Activated naive CD4-positive, alpha-beta T cell treated with anti-CD3 and anti-CD28 coated beads, Interleukin-2, amount 10 ng/mL, durations not matched to agents 7 days and 5 days (primary cell): ENCODE measurements around the gene TAC3.
"Not testable (repeated sequence)": the region's sequence is repeated elsewhere in the genome, so short reads cannot be mapped to it uniquely, and the experiment has no call there.

Experiments
- CTCF ChIA-PET: fragments of 350-600 bp; sonication (Branson Sonifier 250); formaldehyde crosslinking; loops from one replicate; lab custom pipeline; 2021; ENCODE audit warnings: antibody characterized with exemption; lab: Charles Lee
- DNase-seq: peaks from one replicate; pipeline ENCODE4 v3.0.0-alpha.2; 2020
- H3K27ac Mint-ChIP-seq: one replicate; pipeline ENCODE4 v1.8.0; 2021; ENCODE audit warnings: mild to moderate bottlenecking, moderate library complexity, mixed read lengths
- H3K27me3 Mint-ChIP-seq: one replicate; pipeline ENCODE4 v1.8.0; 2021; ENCODE audit warnings: mild to moderate bottlenecking, mixed read lengths
- H3K36me3 Mint-ChIP-seq: one replicate; pipeline ENCODE4 v1.8.0; 2021; ENCODE audit warnings: mixed read lengths
- H3K4me1 Mint-ChIP-seq: one replicate; pipeline ENCODE4 v1.8.0; 2021; ENCODE audit warnings: mixed read lengths
- H3K4me3 Mint-ChIP-seq: one replicate; pipeline ENCODE4 v1.8.0; 2021; ENCODE audit warnings: mild to moderate bottlenecking, moderate library complexity, mixed read lengths
- H3K9me3 Mint-ChIP-seq: one replicate; pipeline ENCODE4 v1.8.0; 2021; ENCODE audit warnings: mixed read lengths

TAC3 gene

DNA sequence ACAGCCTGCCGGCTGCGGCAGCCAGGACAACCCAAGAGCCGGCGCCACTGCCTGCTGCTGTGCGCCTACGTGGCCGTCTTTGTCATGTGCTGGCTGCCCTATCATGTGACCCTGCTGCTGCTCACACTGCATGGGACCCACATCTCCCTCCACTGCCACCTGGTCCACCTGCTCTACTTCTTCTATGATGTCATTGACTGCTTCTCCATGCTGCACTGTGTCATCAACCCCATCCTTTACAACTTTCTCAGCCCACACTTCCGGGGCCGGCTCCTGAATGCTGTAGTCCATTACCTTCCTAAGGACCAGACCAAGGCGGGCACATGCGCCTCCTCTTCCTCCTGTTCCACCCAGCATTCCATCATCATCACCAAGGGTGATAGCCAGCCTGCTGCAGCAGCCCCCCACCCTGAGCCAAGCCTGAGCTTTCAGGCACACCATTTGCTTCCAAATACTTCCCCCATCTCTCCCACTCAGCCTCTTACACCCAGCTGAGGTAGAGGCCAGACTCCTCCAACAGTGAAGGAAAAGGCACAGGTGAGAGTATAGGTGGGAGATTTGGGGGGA is 20.3 kb downstream of the TAC3 start:
- Mint-ChIP-seq H3K27me3 (peaks cover 5% of the 10 kb centered on the region), H3K36me3 (peaks cover 11% of the 10 kb centered on the region), H3K4me3 (no peak overlapping the region), H3K9me3 (no peaks in the 10 kb centered on the region), H3K27ac (no peak overlapping the region), H3K4me1 (peaks cover 37% of the 10 kb centered on the region)
- CTCF ChIA-PET, result interaction anchor here (1.5 to 2.1 kb wide), 3 partner anchors 8 to 128 kb away, joined by 3 to 7 read pairs (median 3); partner anchors contain the start of gene STAT6
- no peak for DNase-seq

DNA sequence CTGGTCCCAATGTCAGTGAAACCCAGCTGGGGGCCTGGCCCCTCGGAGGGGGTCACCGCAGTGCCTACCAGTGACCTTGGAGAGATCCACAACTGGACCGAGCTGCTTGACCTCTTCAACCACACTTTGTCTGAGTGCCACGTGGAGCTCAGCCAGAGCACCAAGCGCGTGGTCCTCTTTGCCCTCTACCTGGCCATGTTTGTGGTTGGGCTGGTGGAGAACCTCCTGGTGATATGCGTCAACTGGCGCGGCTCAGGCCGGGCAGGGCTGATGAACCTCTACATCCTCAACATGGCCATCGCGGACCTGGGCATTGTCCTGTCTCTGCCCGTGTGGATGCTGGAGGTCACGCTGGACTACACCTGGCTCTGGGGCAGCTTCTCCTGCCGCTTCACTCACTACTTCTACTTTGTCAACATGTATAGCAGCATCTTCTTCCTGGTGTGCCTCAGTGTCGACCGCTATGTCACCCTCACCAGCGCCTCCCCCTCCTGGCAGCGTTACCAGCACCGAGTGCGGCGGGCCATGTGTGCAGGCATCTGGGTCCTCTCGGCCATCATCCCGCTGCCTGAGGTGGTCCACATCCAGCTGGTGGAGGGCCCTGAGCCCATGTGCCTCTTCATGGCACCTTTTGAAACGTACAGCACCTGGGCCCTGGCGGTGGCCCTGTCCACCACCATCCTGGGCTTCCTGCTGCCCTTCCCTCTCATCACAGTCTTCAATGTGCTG is 21.0 kb downstream of the TAC3 start:
- Mint-ChIP-seq H3K36me3 (peaks cover 9% of the 10 kb centered on the region), H3K27me3 (peaks cover 7% of the 10 kb centered on the region), H3K4me1 (peaks cover 39% of the 10 kb centered on the region), H3K4me3 (no peak overlapping the region), H3K27ac (no peak overlapping the region), H3K9me3 (no peaks in the 10 kb centered on the region)
- no peak for DNase-seq
- CTCF ChIA-PET, result interaction anchor here (1.0 to 1.9 kb wide), 3 partner anchors 129 to 231 kb away, joined by 3 to 5 read pairs (median 4); no protein-coding TSS in a partner anchor

GRCh38 chr12:56994231-56994746 is 22.0 kb downstream of the TAC3 start:
- H3K27me3 Mint-ChIP-seq, result peaks cover 7% of the 10 kb centered on the region
- no peak overlapping the region for H3K4me3 Mint-ChIP-seq

GRCh38 chr12:56993346-56993745 is 23.0 kb downstream of the TAC3 start:
- Mint-ChIP-seq H3K27me3 (peaks cover 11% of the 10 kb centered on the region), H3K4me1 (peaks cover 20% of the 10 kb centered on the region)
- CTCF ChIA-PET, result interaction anchor here (1.0 to 4.5 kb wide), 3 partner anchors 9 to 13 kb away, joined by 3 to 22 read pairs (median 4); no protein-coding TSS in a partner anchor

More at GRCh38 chr12:56994231-56994746, 22.0 kb downstream of the TAC3 start:
- H3K36me3 Mint-ChIP-seq, result peaks cover 9% of the 10 kb centered on the region
- peaks cover 29% of the 10 kb centered on the region for H3K4me1 Mint-ChIP-seq
- no peak for DNase-seq
- H3K9me3 Mint-ChIP-seq, result no peaks in the 10 kb centered on the region
- CTCF ChIA-PET, result interaction anchor here (1.0 to 4.5 kb wide), 7 partner anchors 8 to 230 kb away, joined by 3 to 22 read pairs (median 4); no protein-coding TSS in a partner anchor
- no peak overlapping the region for H3K27ac Mint-ChIP-seq

DNA sequence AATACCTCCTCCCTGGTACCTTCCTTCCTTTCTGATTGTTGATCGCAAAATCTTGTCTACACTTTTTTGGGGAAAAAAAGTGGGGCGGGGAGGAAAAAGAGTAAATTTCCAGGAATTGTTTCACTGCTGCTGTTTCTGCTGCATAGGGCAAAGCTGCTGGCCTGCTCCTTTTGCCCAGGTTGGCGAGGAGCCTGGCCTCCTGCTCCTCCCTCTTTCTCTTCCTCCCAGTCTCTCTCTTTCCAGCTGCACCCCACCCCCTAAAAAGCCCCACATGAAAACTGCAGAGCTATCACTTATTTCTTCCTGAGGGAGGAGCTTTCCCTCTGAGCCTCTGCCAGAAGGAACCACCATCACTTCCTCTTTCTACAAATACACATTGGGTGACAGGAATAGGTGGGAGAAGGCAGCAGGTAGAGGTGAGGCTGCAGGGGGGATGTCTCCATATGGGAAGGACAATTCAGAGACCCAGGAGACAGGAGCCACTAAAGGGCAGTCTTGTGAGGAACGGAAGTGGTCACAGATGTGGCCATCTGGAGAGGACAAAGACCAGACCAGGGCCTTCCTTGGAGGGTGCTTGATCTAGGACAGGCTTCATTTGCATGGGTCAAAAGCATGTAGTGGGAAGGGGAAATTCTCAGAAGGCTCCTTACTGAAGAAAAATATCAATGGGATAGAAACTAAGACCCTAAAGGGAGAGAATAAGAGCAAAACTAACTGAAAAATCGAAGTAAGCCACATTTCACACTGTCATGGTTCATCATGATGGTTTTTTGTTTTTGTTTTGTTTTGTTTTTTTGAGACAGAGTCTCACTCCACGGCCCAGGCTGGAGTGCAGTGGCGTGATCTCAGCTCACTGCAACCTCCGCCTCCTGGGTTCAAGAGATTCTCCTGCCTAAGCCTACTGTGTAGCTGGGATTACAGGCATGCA is 24.7 kb downstream of the TAC3 start:
- Mint-ChIP-seq H3K4me1 (peaks cover 15% of the 10 kb centered on the region), H3K4me3 (no peak overlapping the region), H3K36me3 (no peaks in the 10 kb centered on the region), H3K27me3 (peaks cover 24% of the 10 kb centered on the region), H3K9me3 (no peaks in the 10 kb centered on the region), H3K27ac (peak overlapping the region; percentile 51)
- DNase-seq, result no peak
- CTCF ChIA-PET, result interaction anchor here (0.6 to 4.5 kb wide), 5 partner anchors 9 to 243 kb away, joined by 3 to 22 read pairs (median 4); partner anchors contain the start of gene STAT6

More at GRCh38 chr12:56993346-56993745, 23.0 kb downstream of the TAC3 start:
- H3K4me3 Mint-ChIP-seq, result no peak overlapping the region
- no peaks in the 10 kb centered on the region for H3K9me3 Mint-ChIP-seq
- no peak for DNase-seq
- no peak overlapping the region for H3K27ac Mint-ChIP-seq
- H3K36me3 Mint-ChIP-seq, result peaks cover 6% of the 10 kb centered on the region

DNA sequence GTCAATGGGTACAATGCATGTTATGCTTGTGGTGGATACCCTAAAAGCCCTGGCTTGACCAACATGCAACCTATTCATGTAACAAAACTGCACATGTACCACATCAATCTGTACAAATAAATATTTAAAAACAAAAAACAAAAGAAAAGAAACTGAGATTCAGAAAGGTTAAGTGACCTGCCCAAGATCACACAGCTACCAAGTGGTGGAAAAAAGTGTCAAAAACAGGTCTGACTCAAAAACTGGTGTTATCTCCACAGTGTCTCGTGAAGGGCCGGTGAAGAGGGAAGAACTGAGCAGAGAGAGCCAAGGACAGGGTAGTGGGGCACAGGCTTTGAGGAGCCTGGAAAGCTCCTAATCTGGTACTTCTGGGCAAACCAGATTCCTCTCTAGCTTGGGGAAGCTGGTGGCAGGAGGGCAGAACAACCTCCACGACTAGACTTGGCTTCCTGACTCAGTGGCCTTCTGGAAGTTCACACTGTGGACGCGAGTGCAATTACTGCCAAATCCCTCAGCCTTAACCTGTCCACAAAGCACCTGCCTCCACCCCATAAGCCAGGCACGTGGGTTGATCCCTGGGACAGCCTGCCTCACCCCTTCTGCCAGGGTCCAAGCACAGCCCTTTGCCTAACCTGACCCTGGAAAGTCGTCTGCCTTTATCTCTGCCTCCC is 25.5 kb downstream of the TAC3 start:
- Mint-ChIP-seq H3K4me3 (no peak overlapping the region), H3K36me3 (no peaks in the 10 kb centered on the region), H3K4me1 (peaks cover 15% of the 10 kb centered on the region), H3K27ac (peak overlapping the region; percentile 10), H3K9me3 (no peaks in the 10 kb centered on the region), H3K27me3 (peaks cover 24% of the 10 kb centered on the region)
- no peak for DNase-seq
- CTCF ChIA-PET, result interaction anchor here (0.6 to 4.5 kb wide), 5 partner anchors 10 to 242 kb away, joined by 3 to 22 read pairs (median 4); partner anchors contain the start of gene STAT6

DNA sequence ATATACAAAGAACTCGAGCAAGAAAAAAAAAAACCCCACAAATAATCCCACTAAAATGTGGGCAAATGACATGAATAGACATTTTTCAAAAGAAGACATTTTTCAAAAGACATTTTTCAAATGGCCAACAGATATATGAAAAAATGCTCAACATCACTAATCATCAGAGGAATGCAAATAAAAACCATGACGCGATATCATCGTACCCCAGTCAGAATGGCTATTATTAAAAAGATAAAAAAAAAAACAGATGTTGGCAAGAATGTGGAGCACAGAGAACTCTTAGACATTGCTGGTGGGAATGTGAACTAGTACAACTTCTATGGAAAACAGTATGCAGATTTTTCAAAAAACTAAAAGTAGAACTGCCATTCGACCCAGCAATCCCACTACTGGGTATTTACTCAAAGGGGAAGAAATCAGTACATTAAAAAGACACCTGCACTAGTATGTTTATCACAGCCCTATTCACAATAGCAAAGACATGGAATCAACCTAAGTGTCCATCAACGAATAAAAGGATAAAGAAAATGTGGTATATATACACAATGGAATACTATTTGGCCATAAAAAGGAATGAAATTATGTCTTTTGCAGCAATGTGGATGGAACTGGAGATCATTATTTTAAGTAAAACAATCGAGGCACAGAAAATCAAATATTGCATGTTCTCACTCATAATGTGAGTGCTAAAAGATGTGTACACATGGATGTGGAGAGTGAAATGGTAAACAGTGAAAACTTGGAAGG is 26.3 kb downstream of the TAC3 start:
- CTCF ChIA-PET, result interaction anchor here (1.0 to 5.0 kb wide), 4 partner anchors 12 to 232 kb away, joined by 3 to 82 read pairs (median 14); partner anchors contain the start of gene STAT6
- no peaks in the 10 kb centered on the region for H3K9me3 Mint-ChIP-seq
- H3K27ac Mint-ChIP-seq, result peak overlapping the region; percentile 10
- H3K27me3 Mint-ChIP-seq, result peaks cover 24% of the 10 kb centered on the region
- no peak overlapping the region for H3K4me3 Mint-ChIP-seq
- H3K36me3 Mint-ChIP-seq, result no peaks in the 10 kb centered on the region
- no peak for DNase-seq
- H3K4me1 Mint-ChIP-seq, result peaks cover 15% of the 10 kb centered on the region

DNA sequence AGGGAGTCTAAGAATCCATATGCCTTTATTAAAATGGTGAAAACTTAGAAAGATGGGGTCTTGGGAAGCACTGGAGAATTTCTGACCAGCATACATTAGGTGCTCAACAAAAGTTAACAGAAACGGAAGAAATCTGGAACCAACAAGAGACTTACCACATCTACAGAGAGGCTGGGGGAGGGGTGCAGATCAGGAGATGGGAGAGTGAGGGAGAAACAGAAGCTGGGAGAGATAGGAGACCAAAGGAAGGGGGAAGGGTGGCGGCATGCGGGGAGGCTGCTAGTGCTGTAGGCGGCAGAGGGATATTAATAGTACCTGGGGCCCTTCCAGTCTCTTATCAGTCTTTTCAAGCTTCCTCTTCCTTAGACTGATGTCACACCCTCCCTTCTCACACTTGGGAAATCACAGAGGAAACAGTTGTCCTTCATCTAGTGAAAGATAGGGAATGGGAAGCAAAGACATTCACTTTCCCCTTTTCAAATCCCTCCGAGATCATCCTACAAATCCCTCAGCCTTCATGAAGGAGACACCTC is 28.1 kb downstream of the TAC3 start:
- Mint-ChIP-seq H3K4me1 (peaks cover 15% of the 10 kb centered on the region), H3K4me3 (no peak overlapping the region), H3K9me3 (no peaks in the 10 kb centered on the region), H3K27ac (no peak overlapping the region), H3K27me3 (peaks cover 24% of the 10 kb centered on the region), H3K36me3 (no peaks in the 10 kb centered on the region)
- DNase-seq, result no peak
- CTCF ChIA-PET, result interaction anchor here (0.6 to 5.0 kb wide), 20 partner anchors 9 to 381 kb away, joined by 3 to 82 read pairs (median 6); partner anchors contain the start of genes HSD17B6 and NACA

DNA sequence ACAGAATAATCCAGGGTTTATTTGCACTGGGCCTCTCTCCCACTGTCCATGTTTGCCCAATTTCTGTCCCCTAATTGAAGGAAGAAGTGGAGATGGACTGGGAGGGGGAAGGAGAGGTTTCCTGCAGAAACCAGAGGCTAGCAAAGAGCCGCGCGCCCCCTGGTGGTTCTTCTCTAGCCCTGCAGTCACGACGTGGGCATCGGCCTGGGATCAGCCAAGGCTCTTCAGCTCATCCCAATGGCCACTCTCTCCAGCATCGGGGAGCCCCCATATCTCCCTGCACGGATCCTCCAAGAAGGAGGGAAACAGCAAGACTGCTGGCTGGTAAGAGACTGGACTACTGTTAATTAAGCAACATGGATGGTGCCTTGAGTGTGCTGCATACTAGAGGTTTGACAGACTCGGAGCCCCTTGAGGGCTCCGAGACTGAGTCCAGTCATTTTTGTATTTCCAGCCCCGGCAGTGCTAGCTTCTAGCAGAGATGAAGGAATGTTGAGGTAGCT is 28.7 kb downstream of the TAC3 start:
- peaks cover 24% of the 10 kb centered on the region for H3K27me3 Mint-ChIP-seq
- no peak overlapping the region for H3K27ac Mint-ChIP-seq
- CTCF ChIA-PET, result interaction anchor here (0.6 to 5.0 kb wide), 19 partner anchors 9 to 262 kb away, joined by 3 to 82 read pairs (median 5); partner anchors contain the start of genes HSD17B6 and NACA
- no peak overlapping the region for H3K4me3 Mint-ChIP-seq
- DNase-seq, result peak; percentile 81
- no peaks in the 10 kb centered on the region for H3K36me3 Mint-ChIP-seq
- no peaks in the 10 kb centered on the region for H3K9me3 Mint-ChIP-seq
- H3K4me1 Mint-ChIP-seq, result peaks cover 15% of the 10 kb centered on the region

- CTCF ChIA-PET, result interaction anchor here (0.6 to 5.0 kb wide), 17 partner anchors 10 to 234 kb away, joined by 3 to 82 read pairs (median 5); partner anchors contain the start of gene HSD17B6
- no peak overlapping the region for H3K27ac Mint-ChIP-seq
- no peaks in the 10 kb centered on the region for H3K9me3 Mint-ChIP-seq
- peaks cover 24% of the 10 kb centered on the region for H3K27me3 Mint-ChIP-seq
- H3K4me1 Mint-ChIP-seq, result peaks cover 15% of the 10 kb centered on the region
- no peak overlapping the region for H3K4me3 Mint-ChIP-seq
- no peak for DNase-seq
- no peaks in the 10 kb centered on the region for H3K36me3 Mint-ChIP-seq
These were observed 29.3 kb downstream of the TAC3 start for GRCh38 chr12:56987011-56987410.

- H3K27me3 Mint-ChIP-seq, result peaks cover 17% of the 10 kb centered on the region
- H3K36me3 Mint-ChIP-seq, H3K4me1 Mint-ChIP-seq, DNase-seq, H3K4me3 Mint-ChIP-seq, H3K27ac Mint-ChIP-seq, H3K9me3 Mint-ChIP-seq: not testable (repeated sequence)
- CTCF ChIA-PET, result interaction anchor here (0.9 to 5.0 kb wide), 7 partner anchors 14 to 228 kb away, joined by 3 to 82 read pairs (median 22); partner anchors contain the start of gene HSD17B6
These were observed 30.6 kb downstream of the TAC3 start for GRCh38 chr12:56985714-56986113.

- Mint-ChIP-seq H3K4me1 (no peaks in the 10 kb centered on the region), H3K9me3 (no peaks in the 10 kb centered on the region), H3K27me3 (peaks cover 13% of the 10 kb centered on the region), H3K27ac (no peak overlapping the region), H3K36me3 (no peaks in the 10 kb centered on the region), H3K4me3 (no peak overlapping the region)
- no peak for DNase-seq
- CTCF ChIA-PET, result no interaction called here
These were observed 32.9 kb downstream of the TAC3 start for GRCh38 chr12:56983386-56983785.
